ENCODE measurements around the gene PDE9A. TPM values are rescaled to one million over a fixed set of nuclear protein-coding genes. Genes with fewer than 3 reads are reported as not detected.

The PDE9A gene
- polyA plus RNA-seq, 2 of the 4 experiments (the other 2 are of a cell fraction) = 1.3 to 3.1 TPM

GRCh38 chr21:42769183-42769819 is 115.9 kb downstream of the PDE9A start:
- H3K4me1 ChIP-seq = no peaks in the 10 kb centered on the region
- DNase-seq (ENCODE audit: low read depth in 1 of 2, low spot score in 1 of 2) (no peak), ATAC-seq (no peak), FAIRE-seq (no peak)
- no peak overlapping the region for H3K27ac ChIP-seq
- ChIA-PET CTCF (no interaction called here), POLR2A (no interaction called here)
- no peak overlapping the region for H3K4me2 ChIP-seq
- TF ChIP-seq ZSCAN20 (CRISPR knock-in tag; IDR thresholded peaks at IDR 0.05) (no peak), CHD4 (IDR thresholded peaks at IDR 0.05; ENCODE audit: borderline replicate concordance) (no peak), ZFP36 (IDR thresholded peaks at IDR 0.05; ENCODE audit: borderline replicate concordance, partially characterized antibody) (no peak), RAD21 (conservative IDR thresholded peaks at IDR 0.05 in 1 of 2, IDR thresholded peaks at IDR 0.05 in 1 of 2) (no peak), FOXS1 (CRISPR knock-in tag; IDR thresholded peaks at IDR 0.05) (no peak), SREBF2 (IDR thresholded peaks at IDR 0.05) (no peak), EP300 (IDR thresholded peaks at IDR 0.05) (no peak), SMC3 (IDR thresholded peaks at IDR 0.05) (no peak), E2F6 (IDR thresholded peaks at IDR 0.05; ENCODE audit: borderline replicate concordance, low read depth) (no peak), PHF8 (IDR thresholded peaks at IDR 0.05; ENCODE audit: borderline replicate concordance, low read depth) (no peak), HOXB5 (CRISPR knock-in tag; IDR thresholded peaks at IDR 0.05) (no peak), RARB (CRISPR knock-in tag; IDR thresholded peaks at IDR 0.05) (no peak)
- TF ChIP-seq, protein P1, sequence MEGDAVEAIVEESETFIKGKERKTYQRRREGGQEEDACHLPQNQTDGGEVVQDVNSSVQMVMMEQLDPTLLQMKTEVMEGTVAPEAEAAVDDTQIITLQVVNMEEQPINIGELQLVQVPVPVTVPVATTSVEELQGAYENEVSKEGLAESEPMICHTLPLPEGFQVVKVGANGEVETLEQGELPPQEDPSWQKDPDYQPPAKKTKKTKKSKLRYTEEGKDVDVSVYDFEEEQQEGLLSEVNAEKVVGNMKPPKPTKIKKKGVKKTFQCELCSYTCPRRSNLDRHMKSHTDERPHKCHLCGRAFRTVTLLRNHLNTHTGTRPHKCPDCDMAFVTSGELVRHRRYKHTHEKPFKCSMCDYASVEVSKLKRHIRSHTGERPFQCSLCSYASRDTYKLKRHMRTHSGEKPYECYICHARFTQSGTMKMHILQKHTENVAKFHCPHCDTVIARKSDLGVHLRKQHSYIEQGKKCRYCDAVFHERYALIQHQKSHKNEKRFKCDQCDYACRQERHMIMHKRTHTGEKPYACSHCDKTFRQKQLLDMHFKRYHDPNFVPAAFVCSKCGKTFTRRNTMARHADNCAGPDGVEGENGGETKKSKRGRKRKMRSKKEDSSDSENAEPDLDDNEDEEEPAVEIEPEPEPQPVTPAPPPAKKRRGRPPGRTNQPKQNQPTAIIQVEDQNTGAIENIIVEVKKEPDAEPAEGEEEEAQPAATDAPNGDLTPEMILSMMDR (IDR thresholded peaks at IDR 0.05) = no peak
- TF ChIP-seq, protein P2, sequence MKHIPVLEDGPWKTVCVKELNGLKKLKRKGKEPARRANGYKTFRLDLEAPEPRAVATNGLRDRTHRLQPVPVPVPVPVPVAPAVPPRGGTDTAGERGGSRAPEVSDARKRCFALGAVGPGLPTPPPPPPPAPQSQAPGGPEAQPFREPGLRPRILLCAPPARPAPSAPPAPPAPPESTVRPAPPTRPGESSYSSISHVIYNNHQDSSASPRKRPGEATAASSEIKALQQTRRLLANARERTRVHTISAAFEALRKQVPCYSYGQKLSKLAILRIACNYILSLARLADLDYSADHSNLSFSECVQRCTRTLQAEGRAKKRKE (CRISPR knock-in tag; IDR thresholded peaks at IDR 0.05; ENCODE audit: low read depth) = no peak
- TF ChIP-seq, protein P3, sequence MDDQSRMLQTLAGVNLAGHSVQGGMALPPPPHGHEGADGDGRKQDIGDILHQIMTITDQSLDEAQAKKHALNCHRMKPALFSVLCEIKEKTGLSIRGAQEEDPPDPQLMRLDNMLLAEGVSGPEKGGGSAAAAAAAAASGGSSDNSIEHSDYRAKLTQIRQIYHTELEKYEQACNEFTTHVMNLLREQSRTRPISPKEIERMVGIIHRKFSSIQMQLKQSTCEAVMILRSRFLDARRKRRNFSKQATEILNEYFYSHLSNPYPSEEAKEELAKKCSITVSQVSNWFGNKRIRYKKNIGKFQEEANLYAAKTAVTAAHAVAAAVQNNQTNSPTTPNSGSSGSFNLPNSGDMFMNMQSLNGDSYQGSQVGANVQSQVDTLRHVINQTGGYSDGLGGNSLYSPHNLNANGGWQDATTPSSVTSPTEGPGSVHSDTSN (IDR thresholded peaks at IDR 0.05) = no peak
- WGBS (ENCODE audit: missing lambda C conversion rate) = 61% methylated on average over 7 of the region's 9 CpGs
- no peaks in the 10 kb centered on the region for H3K9me3 ChIP-seq
- no peak overlapping the region for H3K4me3 ChIP-seq

DNA sequence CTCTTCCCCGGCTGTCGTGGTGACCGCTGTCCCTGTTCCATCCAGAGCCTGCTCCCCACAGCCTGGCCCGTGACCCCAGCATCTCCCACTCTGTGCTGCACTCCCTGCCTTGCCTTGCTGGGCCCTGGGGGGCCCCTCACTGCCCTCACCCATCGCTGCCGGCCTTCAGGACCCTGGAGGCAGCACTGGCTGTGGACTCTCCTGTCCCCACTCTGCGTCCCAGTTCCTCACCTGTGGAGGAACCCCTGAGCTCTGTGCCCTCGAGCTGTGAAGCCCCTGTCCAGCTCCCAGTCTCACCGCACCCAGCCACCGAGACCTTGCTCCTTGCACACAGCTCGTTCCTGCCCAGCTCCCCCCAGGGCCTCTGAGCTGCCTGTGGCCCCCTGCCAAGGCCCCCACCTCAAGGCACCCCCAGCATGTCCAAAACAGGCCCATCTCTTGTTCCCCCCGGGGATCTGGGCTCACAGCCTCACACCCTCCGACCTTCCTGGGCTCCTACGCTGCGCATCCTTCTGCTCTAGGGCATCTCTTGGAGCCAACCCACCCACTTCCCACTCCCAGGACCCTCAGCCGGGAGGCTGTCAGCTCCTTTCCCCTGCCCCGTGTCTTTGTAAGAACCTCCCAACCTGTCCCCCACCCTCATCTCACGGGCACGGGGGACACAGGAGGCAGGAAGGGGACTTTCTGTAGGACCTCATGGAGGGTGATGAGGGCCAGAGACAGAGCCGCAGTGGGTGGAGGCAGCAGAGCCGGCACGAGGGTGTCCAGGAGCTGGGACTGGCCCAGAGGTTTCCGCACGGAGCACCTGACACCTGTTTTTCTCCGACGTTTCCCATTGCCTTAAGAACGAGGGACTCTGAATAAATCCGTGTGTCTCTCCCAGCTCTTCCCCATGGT is 116.6 kb downstream of the PDE9A start:
- POLR2A ChIA-PET = no interaction called here
- Histone ChIP-seq H3K9me3 (no peaks in the 10 kb centered on the region), H3K4me1 (no peaks in the 10 kb centered on the region), H3K27ac (no peak overlapping the region), H3K4me3 (no peak overlapping the region), H3K4me2 (no peak overlapping the region)
- DNase-seq (ENCODE audit: low read depth in 1 of 2, low spot score in 1 of 2) (no peak), FAIRE-seq (no peak), ATAC-seq (no peak)
- TF ChIP-seq, protein P1 (IDR thresholded peaks at IDR 0.05) = no peak
- TF ChIP-seq CEBPB (IDR thresholded peaks at IDR 0.05) (no peak), HOXB13 (CRISPR knock-in tag; IDR thresholded peaks at IDR 0.05; ENCODE audit: low read depth) (no peak), ZNF302 (CRISPR knock-in tag; IDR thresholded peaks at IDR 0.05) (no peak), ZC3H11A (IDR thresholded peaks at IDR 0.05) (no peak), FOSL2 (IDR thresholded peaks at IDR 0.05) (no peak), FOSL2 (CRISPR knock-in tag; IDR thresholded peaks at IDR 0.05) (no peak)
- CTCF ChIA-PET = interaction anchor here (0.6 kb wide), 1 partner anchor 215 kb away, joined by 3 read pairs; no protein-coding TSS in a partner anchor
- WGBS (ENCODE audit: missing lambda C conversion rate) = 81% methylated on average over 18 of the region's 28 CpGs

All from A549 (cell line).